Activated gamma-delta T cell (primary cell): ENCODE results near the gene HECTD1.
"Not testable (repeated sequence)": the region's sequence is repeated elsewhere in the genome, so short reads cannot be mapped to it uniquely, and the experiment has no call there.

Source experiments
- DNase-seq: peaks from one replicate; lab custom pipeline; 2025; lab: John Stamatoyannopoulos, UW

Gene HECTD1

GRCh38 chr14:31052905-31053586, 154.5 kb downstream of the HECTD1 start:
- not testable (repeated sequence) for DNase-seq

DNA sequence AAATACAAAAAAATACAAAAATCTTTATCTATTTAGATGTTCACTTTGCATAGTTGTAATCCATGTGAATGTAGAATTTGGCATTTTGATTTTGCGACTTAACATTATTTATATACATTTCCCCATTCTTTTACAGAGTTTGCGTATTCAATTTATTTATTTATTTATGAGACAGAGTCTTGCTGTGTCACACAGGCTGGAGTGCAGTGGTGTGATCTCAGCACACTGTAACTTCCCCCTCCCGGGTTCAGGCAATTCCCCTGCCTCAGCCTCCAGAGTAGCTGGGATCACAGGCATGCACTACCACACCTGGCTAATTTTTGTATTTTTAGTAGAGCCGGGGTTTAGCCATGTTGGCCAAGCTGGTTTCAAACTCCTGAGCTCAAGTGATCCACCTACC, 156.1 kb downstream of the HECTD1 start:
- DNase-seq = no peak

DNA sequence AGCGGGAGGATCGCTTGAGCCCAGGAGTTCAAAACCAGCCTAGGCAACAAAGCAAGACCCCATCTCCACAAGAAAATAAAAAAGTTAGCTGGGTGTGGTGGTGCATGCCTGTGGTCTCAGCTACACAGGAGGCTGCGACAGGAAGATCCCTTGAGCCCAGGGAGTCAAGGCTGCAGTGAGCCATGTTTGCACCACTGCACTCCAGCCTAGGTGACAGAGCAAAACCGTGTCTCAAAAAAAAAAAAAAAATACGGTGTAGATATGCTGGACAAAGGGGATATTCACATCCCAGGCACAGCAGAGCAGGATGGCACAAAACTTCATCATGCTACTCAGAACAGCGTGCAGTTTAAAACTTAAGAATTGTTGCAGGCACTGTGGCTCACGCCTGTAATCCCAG, 156.6 kb downstream of the HECTD1 start:
- DNase-seq = no peak
